ENCODE results near the gene BTF3. TPM values are rescaled to one million over a fixed set of nuclear protein-coding genes. Genes with fewer than 3 reads are reported as not detected.

Gene BTF3
- total RNA-seq, 6 experiments from 2014 or later = 637 to 736 (median 692) TPM

DNA sequence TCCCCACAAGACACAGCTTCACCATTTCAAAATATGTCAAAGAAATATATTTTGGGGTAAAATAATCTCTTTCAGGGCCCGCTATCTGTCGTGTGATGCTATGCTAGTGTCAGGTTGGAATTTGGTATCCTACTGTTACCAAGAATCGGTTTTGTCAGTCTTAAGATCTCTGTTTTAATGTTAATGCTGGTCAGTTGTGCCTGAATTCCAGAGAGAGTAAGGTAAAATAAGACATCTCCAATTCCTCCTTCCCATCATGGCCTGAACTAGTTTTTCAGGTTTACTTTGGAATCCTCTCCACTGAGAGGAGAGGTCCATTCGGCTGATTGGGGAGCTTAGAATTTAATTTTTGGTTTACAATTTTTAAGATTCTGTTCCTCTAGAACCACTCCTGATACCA, 10.4 kb upstream of the BTF3 start:
- H3K36me3 Mint-ChIP-seq (ENCODE audit: low read depth) = no peaks in the 10 kb centered on the region
- peaks cover 10% of the 10 kb centered on the region for H3K27me3 Mint-ChIP-seq (ENCODE audit: insufficient read depth)
- TF ChIP-seq, protein P1, sequence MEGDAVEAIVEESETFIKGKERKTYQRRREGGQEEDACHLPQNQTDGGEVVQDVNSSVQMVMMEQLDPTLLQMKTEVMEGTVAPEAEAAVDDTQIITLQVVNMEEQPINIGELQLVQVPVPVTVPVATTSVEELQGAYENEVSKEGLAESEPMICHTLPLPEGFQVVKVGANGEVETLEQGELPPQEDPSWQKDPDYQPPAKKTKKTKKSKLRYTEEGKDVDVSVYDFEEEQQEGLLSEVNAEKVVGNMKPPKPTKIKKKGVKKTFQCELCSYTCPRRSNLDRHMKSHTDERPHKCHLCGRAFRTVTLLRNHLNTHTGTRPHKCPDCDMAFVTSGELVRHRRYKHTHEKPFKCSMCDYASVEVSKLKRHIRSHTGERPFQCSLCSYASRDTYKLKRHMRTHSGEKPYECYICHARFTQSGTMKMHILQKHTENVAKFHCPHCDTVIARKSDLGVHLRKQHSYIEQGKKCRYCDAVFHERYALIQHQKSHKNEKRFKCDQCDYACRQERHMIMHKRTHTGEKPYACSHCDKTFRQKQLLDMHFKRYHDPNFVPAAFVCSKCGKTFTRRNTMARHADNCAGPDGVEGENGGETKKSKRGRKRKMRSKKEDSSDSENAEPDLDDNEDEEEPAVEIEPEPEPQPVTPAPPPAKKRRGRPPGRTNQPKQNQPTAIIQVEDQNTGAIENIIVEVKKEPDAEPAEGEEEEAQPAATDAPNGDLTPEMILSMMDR (IDR thresholded peaks at IDR 0.05) = no peak
- H3K9me3 Mint-ChIP-seq = no peaks in the 10 kb centered on the region
- H3K4me1 Mint-ChIP-seq (ENCODE audit: low read depth) = peaks cover 28% of the 10 kb centered on the region
- H3K4me3 Mint-ChIP-seq = no peak overlapping the region
- H3K27ac Mint-ChIP-seq = no peak overlapping the region
- no peak for DNase-seq

DNA sequence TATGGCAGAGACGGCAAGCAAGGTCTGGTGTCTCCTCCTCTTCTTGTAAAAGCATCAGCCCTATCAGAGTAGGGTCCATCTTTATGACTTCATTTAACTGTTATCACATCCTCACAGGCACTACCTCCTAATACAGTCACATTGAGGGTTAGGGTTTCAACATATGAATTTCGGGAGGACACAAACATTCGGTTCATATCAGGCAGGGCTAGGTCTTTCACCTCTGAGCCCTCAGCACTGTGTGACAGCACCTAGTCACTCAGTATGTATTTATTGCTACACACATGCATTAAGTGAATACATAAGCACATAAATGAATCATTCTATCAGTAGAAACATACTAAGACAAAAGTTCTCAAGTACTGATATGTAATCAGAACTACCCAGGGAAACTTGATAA, 9.4 kb upstream of the BTF3 start:
- Mint-ChIP-seq H3K4me1 (ENCODE audit: low read depth) (peaks cover 19% of the 10 kb centered on the region), H3K9me3 (no peaks in the 10 kb centered on the region), H3K4me3 (no peak overlapping the region), H3K27me3 (ENCODE audit: insufficient read depth) (peaks cover 10% of the 10 kb centered on the region), H3K36me3 (ENCODE audit: low read depth) (no peaks in the 10 kb centered on the region), H3K27ac (no peak overlapping the region)
- TF ChIP-seq, protein P1 (IDR thresholded peaks at IDR 0.05) = no peak
- DNase-seq = no peak

DNA sequence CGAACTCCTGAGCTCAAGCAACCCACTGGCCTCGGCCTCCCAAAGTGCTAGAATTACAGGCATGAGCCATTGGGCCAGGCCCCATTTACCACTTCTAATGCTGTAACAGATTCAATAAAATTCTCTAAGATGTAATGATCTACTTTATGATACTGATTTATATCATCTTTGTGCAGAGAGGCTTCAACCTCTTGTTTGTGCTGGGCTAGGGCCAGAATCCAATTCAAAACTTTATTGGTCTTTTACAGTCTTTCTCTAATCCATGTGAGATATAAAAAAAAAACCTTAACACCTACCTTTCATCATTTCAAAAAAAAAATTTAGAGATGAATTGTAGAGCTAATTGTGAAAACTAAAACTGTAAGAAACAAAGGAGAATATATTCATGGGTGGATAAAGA, 8.2 kb upstream of the BTF3 start:
- Mint-ChIP-seq H3K36me3 (ENCODE audit: low read depth) (no peaks in the 10 kb centered on the region), H3K9me3 (no peaks in the 10 kb centered on the region), H3K4me3 (no peak overlapping the region), H3K4me1 (ENCODE audit: low read depth) (peaks cover 17% of the 10 kb centered on the region), H3K27me3 (ENCODE audit: insufficient read depth) (peaks cover 10% of the 10 kb centered on the region), H3K27ac (no peak overlapping the region)
- no peak for DNase-seq
- TF ChIP-seq, protein P1 (IDR thresholded peaks at IDR 0.05) = no peak

DNA sequence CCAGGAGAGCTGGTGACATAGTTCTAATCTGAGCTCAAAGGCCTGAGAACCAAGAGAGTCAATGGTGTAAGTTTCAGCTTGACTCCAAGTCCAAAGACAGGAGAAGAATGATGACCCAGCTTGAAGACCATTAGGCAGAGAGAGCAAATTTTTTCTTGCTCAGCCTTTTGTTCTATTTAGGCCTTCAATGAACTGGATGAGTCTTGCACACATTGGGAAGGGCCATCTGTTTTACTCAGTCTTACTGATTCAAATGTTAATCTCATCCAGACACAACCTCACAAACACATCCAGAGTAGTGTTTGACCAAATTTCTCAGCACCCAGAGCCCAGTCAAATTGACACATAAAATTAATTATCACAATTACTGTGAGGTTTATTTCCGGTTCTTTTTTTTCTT, 7.1 kb upstream of the BTF3 start:
- no peak overlapping the region for H3K27ac Mint-ChIP-seq
- DNase-seq = no peak
- TF ChIP-seq, protein P1 (IDR thresholded peaks at IDR 0.05) = no peak
- H3K9me3 Mint-ChIP-seq = no peaks in the 10 kb centered on the region
- H3K4me1 Mint-ChIP-seq (ENCODE audit: low read depth) = peaks cover 8% of the 10 kb centered on the region
- H3K36me3 Mint-ChIP-seq (ENCODE audit: low read depth) = no peaks in the 10 kb centered on the region
- no peak overlapping the region for H3K4me3 Mint-ChIP-seq
- H3K27me3 Mint-ChIP-seq (ENCODE audit: insufficient read depth) = peaks cover 10% of the 10 kb centered on the region

DNA sequence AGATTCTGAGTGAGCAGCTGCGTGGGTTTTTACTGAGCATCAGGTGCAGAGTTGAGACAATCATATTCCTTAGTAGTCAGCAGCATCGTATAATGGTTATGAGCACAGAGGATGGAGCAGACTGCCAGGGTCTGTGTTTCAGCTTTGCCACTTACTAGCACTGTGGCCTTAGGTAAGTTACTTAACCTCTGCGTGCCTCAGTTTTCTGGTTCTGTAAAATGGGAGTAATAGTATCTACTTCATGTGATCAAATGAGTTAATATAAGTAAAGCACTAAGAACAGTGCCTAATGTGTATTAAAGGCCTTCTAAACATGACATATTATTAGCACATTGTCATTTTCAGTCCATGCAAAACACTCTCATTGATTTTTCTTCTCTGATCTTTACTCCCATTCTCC, 4.8 kb upstream of the BTF3 start:
- H3K27me3 Mint-ChIP-seq (ENCODE audit: insufficient read depth) = peaks cover 1% of the 10 kb centered on the region; the same call in 1 of the 2 replicates

More for the DNA sequence above, 4.8 kb upstream of the BTF3 start:
- Mint-ChIP-seq H3K4me1 (ENCODE audit: low read depth) (peaks cover 14% of the 10 kb centered on the region; the same call in 1 of the 2 replicates), H3K9me3 (no peaks in the 10 kb centered on the region), H3K36me3 (ENCODE audit: low read depth) (no peaks in the 10 kb centered on the region), H3K27ac (no peak overlapping the region), H3K4me3 (no peak overlapping the region)
- TF ChIP-seq, protein P1 (IDR thresholded peaks at IDR 0.05) = no peak
- DNase-seq = no peak
